Common myeloid progenitor, CD34-positive (primary cell): ENCODE results near the gene NBPF9.
"Not testable (repeated sequence)": the region's sequence is repeated elsewhere in the genome, so short reads cannot be mapped to it uniquely, and the experiment has no call there.

ENCODE experiments used
- CTCF ChIA-PET: fragments of 350-600 bp; sonication (Branson Sonifier 250); formaldehyde crosslinking; loops from one replicate; lab custom pipeline; 2021; ENCODE audit warnings: antibody characterized with exemption; lab: Charles Lee
- POLR2A ChIA-PET: fragments of 350-600 bp; sonication (Branson Sonifier 250); formaldehyde crosslinking; loops from one replicate; lab custom pipeline; 2021; ENCODE audit warnings: antibody characterized with exemption; lab: Charles Lee
- DNase-seq, 3 donors: peaks; one replicate each; pipeline versions ENCODE4 v3.0.0 to v3.0.0-alpha.2; 2013
- H3K27ac ChIP-seq, 2 experiments: 1 replicate in 1 of 2; 2 replicates in 1 of 2; pipeline ENCODE4 v1.7.0; 2013; ENCODE audit warnings: inconsistent platforms in 2 of 2, low read length in 2 of 2, mild to moderate bottlenecking in 2 of 2, low read depth in 1 of 2, moderate library complexity in 1 of 2; ENCODE audit not compliant: severe bottlenecking in 2 of 2, insufficient read depth in 1 of 2, poor library complexity in 1 of 2
- H3K27me3 ChIP-seq, 5 experiments: replicated peaks in 2 of 5; 1 replicate in 3 of 5; 2 replicates in 2 of 5; pipeline versions ENCODE4 v1.6.1 to v1.7.0; 2013; ENCODE audit warnings: low read length in 4 of 5, mild to moderate bottlenecking in 2 of 5, moderate library complexity in 2 of 5, inconsistent platforms in 1 of 5; ENCODE audit not compliant: insufficient read depth in 5 of 5, control insufficient read depth in 4 of 5
- H3K36me3 ChIP-seq, 4 experiments: 1 replicate in 2 of 4; 2 replicates in 2 of 4; pipeline versions ENCODE4 v1.6.1 to v1.7.0; 2013; ENCODE audit warnings: low read length in 3 of 4, control low read depth in 1 of 4, mild to moderate bottlenecking in 1 of 4; ENCODE audit not compliant: control insufficient read depth in 4 of 4, insufficient read depth in 4 of 4
- H3K4me1 ChIP-seq, 4 experiments: 1 replicate in 3 of 4; 2 replicates in 1 of 4; pipeline versions ENCODE4 v1.6.1 to v1.7.1; 2013; ENCODE audit warnings: low read length in 3 of 4, mild to moderate bottlenecking in 3 of 4, control low read depth in 1 of 4, inconsistent platforms in 1 of 4, moderate library complexity in 1 of 4; ENCODE audit not compliant: control insufficient read depth in 4 of 4, insufficient read depth in 4 of 4; ENCODE audit errors: control extremely low read depth in 1 of 4
- H3K4me3 ChIP-seq, 7 experiments: 1 replicate in 4 of 7; 2 replicates in 3 of 7; pipeline versions ENCODE4 v1.5.1 to v1.7.0; 2013; ENCODE audit warnings: mild to moderate bottlenecking in 7 of 7, low read length in 6 of 7, moderate library complexity in 6 of 7, inconsistent platforms in 2 of 7, low read depth in 2 of 7, control low read depth in 1 of 7; ENCODE audit not compliant: insufficient read depth in 4 of 7, control insufficient read depth in 1 of 7; ENCODE audit errors: extremely low read depth in 1 of 7
- H3K9me3 ChIP-seq, 5 experiments: 1 replicate in 4 of 5; 2 replicates in 1 of 5; pipeline versions ENCODE4 v1.6.1 to v1.7.1; 2013; ENCODE audit warnings: low read length in 4 of 5, mild to moderate bottlenecking in 2 of 5, inconsistent platforms in 1 of 5, low read depth in 1 of 5, moderate library complexity in 1 of 5; ENCODE audit not compliant: control insufficient read depth in 4 of 5, insufficient read depth in 2 of 5; ENCODE audit errors: control extremely low read depth in 1 of 5
- WGBS: methylation state at CpG from one replicate; pipeline ENCODE4 v1.1.5; 2013; ENCODE audit not compliant: insufficient coverage; 5-methylcytosine and 5-hydroxymethylcytosine counted together

NBPF9 gene

GRCh38 chr1:149064611-149065010 is 38.7 kb downstream of the NBPF9 start:
- H3K27me3 ChIP-seq, H3K4me1 ChIP-seq, H3K4me3 ChIP-seq, DNase-seq, CTCF ChIA-PET, POLR2A ChIA-PET, H3K36me3 ChIP-seq, H3K27ac ChIP-seq, H3K9me3 ChIP-seq: not testable (repeated sequence)
- no CpG with 5 or more reads among the region's 3 CpGs for WGBS

- CTCF ChIA-PET, H3K27ac ChIP-seq, H3K4me3 ChIP-seq, H3K36me3 ChIP-seq, H3K27me3 ChIP-seq, H3K4me1 ChIP-seq, POLR2A ChIA-PET, DNase-seq, H3K9me3 ChIP-seq: not testable (repeated sequence)
- WGBS, result no CpG with 5 or more reads among the region's 4 CpGs
Measured at GRCh38 chr1:149043056-149043455, 60.3 kb downstream of the NBPF9 start.

- no CpG with 5 or more reads among the region's 3 CpGs for WGBS
- H3K4me3 ChIP-seq, H3K27me3 ChIP-seq, H3K27ac ChIP-seq, H3K4me1 ChIP-seq, DNase-seq, CTCF ChIA-PET, H3K9me3 ChIP-seq, H3K36me3 ChIP-seq, POLR2A ChIA-PET: not testable (repeated sequence)
Measured at GRCh38 chr1:149033916-149034315, 69.4 kb downstream of the NBPF9 start.

- no CpG with 5 or more reads among the region's 3 CpGs for WGBS
- CTCF ChIA-PET, result not testable (repeated sequence)
Measured at GRCh38 chr1:149024327-149024726, 79.0 kb downstream of the NBPF9 start.

GRCh38 chr1:149018577-149018976 is 84.8 kb downstream of the NBPF9 start:
- not testable (repeated sequence) for H3K4me3 ChIP-seq

More at GRCh38 chr1:149024327-149024726, 79.0 kb downstream of the NBPF9 start:
- H3K27ac ChIP-seq, DNase-seq, H3K9me3 ChIP-seq, POLR2A ChIA-PET, H3K4me3 ChIP-seq, H3K4me1 ChIP-seq, H3K27me3 ChIP-seq, H3K36me3 ChIP-seq: not testable (repeated sequence)

GRCh38 chr1:149016626-149017025 is 86.7 kb downstream of the NBPF9 start:
- H3K9me3 ChIP-seq, H3K4me1 ChIP-seq, POLR2A ChIA-PET, H3K36me3 ChIP-seq, H3K27ac ChIP-seq, H3K4me3 ChIP-seq, DNase-seq, H3K27me3 ChIP-seq, CTCF ChIA-PET: not testable (repeated sequence)
- no CpG with 5 or more reads among the region's 2 CpGs for WGBS

More at GRCh38 chr1:149018577-149018976, 84.8 kb downstream of the NBPF9 start:
- H3K4me1 ChIP-seq, H3K9me3 ChIP-seq, H3K27me3 ChIP-seq, CTCF ChIA-PET, H3K27ac ChIP-seq, POLR2A ChIA-PET, H3K36me3 ChIP-seq, DNase-seq: not testable (repeated sequence)
- WGBS, result no CpG with 5 or more reads among the region's 3 CpGs

GRCh38 chr1:149015522-149015921 is 87.8 kb downstream of the NBPF9 start:
- H3K27ac ChIP-seq, H3K4me1 ChIP-seq, H3K9me3 ChIP-seq, H3K36me3 ChIP-seq, H3K27me3 ChIP-seq, DNase-seq, H3K4me3 ChIP-seq, CTCF ChIA-PET, POLR2A ChIA-PET: not testable (repeated sequence)
- WGBS, result no CpG with 5 or more reads among the region's 3 CpGs
